GM23248 (cell line): Measurements from ENCODE around the gene OTULINL. TPM values are rescaled to one million over a fixed set of nuclear protein-coding genes. Genes with fewer than 3 reads are reported as not detected.

Source experiments
- DNase-seq: peaks from one replicate; pipeline ENCODE4 v3.0.0-alpha.2; 2015
- H2AFZ ChIP-seq: fragments of 200-600 bp; sonication (generic); 2 replicates; pipeline ENCODE4 v1.6.1; 2016; ENCODE audit warnings: antibody characterized with exemption
- H3F3A ChIP-seq: fragments of 200-600 bp; sonication (generic); 2 replicates; pipeline ENCODE4 v1.6.1; 2016; ENCODE audit warnings: mild to moderate bottlenecking, antibody characterized with exemption, mixed run types; ENCODE audit not compliant: insufficient read depth
- H3K27ac ChIP-seq: fragments of 200-600 bp; sonication (generic); 2 replicates; pipeline ENCODE4 v1.5.1; 2016; ENCODE audit warnings: mild to moderate bottlenecking
- H3K27me3 ChIP-seq: fragments of 200-600 bp; sonication (generic); replicated peaks from 2 replicates; pipeline ENCODE4 v1.6.1; 2016; ENCODE audit warnings: mild to moderate bottlenecking; ENCODE audit not compliant: insufficient read depth
- H3K36me3 ChIP-seq: fragments of 200-600 bp; sonication (generic); 2 replicates; pipeline ENCODE4 v1.6.1; 2016; ENCODE audit warnings: low read depth, mild to moderate bottlenecking
- H3K4me1 ChIP-seq: fragments of 200-600 bp; sonication (generic); 2 replicates; pipeline ENCODE4 v1.6.1; 2016; ENCODE audit warnings: mild to moderate bottlenecking; ENCODE audit not compliant: insufficient read depth
- H3K4me2 ChIP-seq: fragments of 200-600 bp; sonication (generic); one replicate; pipeline ENCODE4 v1.6.1; 2016; ENCODE audit warnings: mild to moderate bottlenecking; ENCODE audit not compliant: unreplicated experiment
- H3K4me3 ChIP-seq: fragments of 200-600 bp; sonication (generic); 2 replicates; pipeline ENCODE4 v1.5.1; 2016; ENCODE audit warnings: mild to moderate bottlenecking
- H3K79me2 ChIP-seq: fragments of 200-600 bp; sonication (generic); 2 replicates; pipeline ENCODE4 v1.6.1; 2016; ENCODE audit warnings: mild to moderate bottlenecking; ENCODE audit not compliant: insufficient read depth
- H3K9ac ChIP-seq: fragments of 200-600 bp; sonication (generic); 2 replicates; pipeline ENCODE4 v1.6.1; 2016; ENCODE audit warnings: mild to moderate bottlenecking
- H3K9me2 ChIP-seq: fragments of 200-600 bp; sonication (generic); 2 replicates; pipeline ENCODE4 v1.6.1; 2016; ENCODE audit warnings: mixed run types, mild to moderate bottlenecking, moderate library complexity; ENCODE audit not compliant: insufficient read depth
- H3K9me3 ChIP-seq: fragments of 200-600 bp; sonication (generic); one replicate; pipeline ENCODE4 v1.6.1; 2017; ENCODE audit warnings: low read depth
- H4K20me1 ChIP-seq: fragments of 200-600 bp; sonication (generic); 2 replicates; pipeline ENCODE4 v1.6.0; 2016; ENCODE audit not compliant: insufficient read depth
- EZH2 ChIP-seq: fragments of 200-600 bp; sonication (generic); IDR thresholded peaks from 2 replicates; pipeline ENCODE4 v1.6.1; 2018; ENCODE audit warnings: antibody characterized with exemption, mild to moderate bottlenecking; ENCODE audit not compliant: insufficient read depth, poor library complexity, severe bottlenecking
- EZH2phosphoT487 ChIP-seq: fragments of 200-600 bp; sonication (generic); IDR thresholded peaks from 2 replicates; pipeline ENCODE4 v1.6.1; 2018; ENCODE audit warnings: antibody characterized with exemption, moderate library complexity, mild to moderate bottlenecking, low read depth; ENCODE audit not compliant: insufficient read depth
- WGBS, 2 experiments: methylation state at CpG; one replicate each; pipeline ENCODE4 v1.1.6; 2015 to 2017; ENCODE audit warnings: low lambda C conversion rate in 2 of 2, low coverage in 1 of 2; ENCODE audit errors: missing lambda C conversion rate in 2 of 2; 5-methylcytosine and 5-hydroxymethylcytosine counted together
- in situ Hi-C: fragments of 300-500 bp; cut with MboI; formaldehyde crosslinking; loops from 2 replicates; pipeline ENCODE4 v1.15.0; 2020
- polyA plus RNA-seq: library from polyadenylated mRNA; unstranded; fragments of >200 nt; fragmentation: Nextera tagmentation; extraction: Ambion mirVana; gene quantifications from 2 replicates; pipeline ENCODE4 v1.2.1, GENCODE V29; 2016
- total RNA-seq: library from RNA; depleted of rRNA; stranded (reverse); fragments of >200 nt; shearing (Covaris generic); gene quantifications from 2 replicates; pipeline ENCODE4 v1.2.3, GENCODE V29; 2014

Gene OTULINL
- total and polyA plus RNA-seq, 2 experiments from 2014 or later, result 0.23 to 1.3 TPM

- 66 to 68% methylated on average over 6 of the region's 6 CpGs for WGBS, 2 experiments
- H3K27me3 ChIP-seq, result peaks cover 62% of the 10 kb centered on the region
Measured at GRCh38 chr5:14587150-14587549, 5.6 kb downstream of the OTULINL start.

GRCh38 chr5:14588145-14588544 lies 6.6 kb downstream of the OTULINL start:
- no peaks in the 10 kb centered on the region for H3K36me3 ChIP-seq
- H3K9ac ChIP-seq, result no peak overlapping the region
- H3F3A ChIP-seq, result no peaks in the 10 kb centered on the region; the same call in 1 of the 2 replicates
- TF ChIP-seq EZH2phosphoT487, result no peak
- TF ChIP-seq EZH2, result no peak
- H3K4me2 ChIP-seq, result no peak overlapping the region
- H2AFZ ChIP-seq, result no peak overlapping the region
- H3K9me3 ChIP-seq, result no peaks in the 10 kb centered on the region
- no peaks in the 10 kb centered on the region for H3K79me2 ChIP-seq
- H4K20me1 ChIP-seq, result no peaks in the 10 kb centered on the region
- no peak overlapping the region for H3K27ac ChIP-seq
- in situ Hi-C loops, result no loop called here
- no peak for DNase-seq
- H3K9me2 ChIP-seq, result no peaks in the 10 kb centered on the region
- no peaks in the 10 kb centered on the region for H3K4me1 ChIP-seq
- no peak overlapping the region for H3K4me3 ChIP-seq
- peaks cover 58% of the 10 kb centered on the region for H3K27me3 ChIP-seq
- 44 to 58% methylated on average over 2 of the region's 2 CpGs for WGBS, 2 experiments

More at GRCh38 chr5:14587150-14587549, 5.6 kb downstream of the OTULINL start:
- no peaks in the 10 kb centered on the region for H3K79me2 ChIP-seq
- no peak overlapping the region for H3K27ac ChIP-seq
- no peak overlapping the region for H3K4me2 ChIP-seq
- H2AFZ ChIP-seq, result no peak overlapping the region
- H4K20me1 ChIP-seq, result no peaks in the 10 kb centered on the region
- H3K9me3 ChIP-seq, result no peaks in the 10 kb centered on the region
- H3K4me3 ChIP-seq, result no peak overlapping the region
- no peak overlapping the region for H3K9ac ChIP-seq
- DNase-seq, result no peak
- in situ Hi-C loops, result no loop called here
- no peaks in the 10 kb centered on the region for H3K4me1 ChIP-seq
- H3F3A ChIP-seq, result no peaks in the 10 kb centered on the region; the same call in 1 of the 2 replicates
- no peaks in the 10 kb centered on the region for H3K9me2 ChIP-seq
- no peaks in the 10 kb centered on the region for H3K36me3 ChIP-seq
- TF ChIP-seq EZH2 (no peak), EZH2phosphoT487 (no peak)

- no peak overlapping the region for H3K4me3 ChIP-seq
- H3K9me3 ChIP-seq, result no peaks in the 10 kb centered on the region
- H3F3A ChIP-seq, result no peaks in the 10 kb centered on the region
- no peaks in the 10 kb centered on the region for H3K36me3 ChIP-seq
- H3K4me1 ChIP-seq, result no peaks in the 10 kb centered on the region
- H4K20me1 ChIP-seq, result no peaks in the 10 kb centered on the region
- no peaks in the 10 kb centered on the region for H3K79me2 ChIP-seq
- in situ Hi-C loops, result no loop called here
- 63 to 66% methylated on average over 10 of the region's 10 CpGs for WGBS, 2 experiments
- no peak for DNase-seq
- no peak overlapping the region for H2AFZ ChIP-seq
- no peak overlapping the region for H3K9ac ChIP-seq
- peaks cover 50% of the 10 kb centered on the region for H3K27me3 ChIP-seq
- H3K9me2 ChIP-seq, result no peaks in the 10 kb centered on the region
- no peak for TF ChIP-seq EZH2phosphoT487
- no peak for TF ChIP-seq EZH2
- no peak overlapping the region for H3K4me2 ChIP-seq
- no peak overlapping the region for H3K27ac ChIP-seq
Measured at GRCh38 chr5:14588758-14589543, 7.4 kb downstream of the OTULINL start.

GRCh38 chr5:14590949-14591348 lies 9.4 kb downstream of the OTULINL start:
- no peaks in the 10 kb centered on the region for H3K36me3 ChIP-seq
- no peaks in the 10 kb centered on the region for H3K9me2 ChIP-seq
- no peak for DNase-seq
- H3K79me2 ChIP-seq, result no peaks in the 10 kb centered on the region
- no peaks in the 10 kb centered on the region for H3F3A ChIP-seq
- H3K27ac ChIP-seq, result no peak overlapping the region
- H3K27me3 ChIP-seq, result peaks cover 31% of the 10 kb centered on the region
- TF ChIP-seq EZH2phosphoT487, result no peak
- TF ChIP-seq EZH2, result no peak
- in situ Hi-C loops, result no loop called here
- H2AFZ ChIP-seq, result no peak overlapping the region
- H3K4me1 ChIP-seq, result no peaks in the 10 kb centered on the region
- H3K9ac ChIP-seq, result no peak overlapping the region
- no peaks in the 10 kb centered on the region for H3K9me3 ChIP-seq
- no peaks in the 10 kb centered on the region for H4K20me1 ChIP-seq
- no peak overlapping the region for H3K4me2 ChIP-seq
- no peak overlapping the region for H3K4me3 ChIP-seq
- WGBS, 2 experiments, result 37 to 59% methylated on average over 2 of the region's 2 CpGs
